ENCODE results near the gene RNF214. TPM values are rescaled to one million over a fixed set of nuclear protein-coding genes. Genes with fewer than 3 reads are reported as not detected.
"Not testable (repeated sequence)": the region's sequence is repeated elsewhere in the genome, so short reads cannot be mapped to it uniquely, and the experiment has no call there.

RNF214 gene
- total RNA-seq, 1 experiment from 2014 or later: 1.7 TPM

DNA sequence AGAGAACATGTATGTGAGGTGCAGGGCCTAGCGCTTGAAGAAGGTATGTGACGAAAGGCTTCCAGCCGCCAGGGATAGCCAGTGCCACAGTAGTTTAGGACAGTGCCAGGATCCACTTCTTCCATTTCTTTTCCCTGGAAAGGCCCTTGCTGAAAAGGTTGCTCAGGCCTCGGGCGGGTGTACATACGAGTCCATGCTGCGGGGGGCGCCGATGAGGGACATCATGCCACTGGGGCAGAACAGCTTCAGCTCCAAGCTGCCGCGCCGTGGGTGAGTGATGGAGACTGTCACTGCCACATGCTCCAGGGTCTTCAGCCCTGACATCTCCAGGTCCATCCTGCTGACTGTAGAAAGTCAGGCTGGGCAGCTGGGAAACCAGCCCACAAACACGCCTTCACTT lies 23.8 kb upstream of the RNF214 start:
- in situ Hi-C loops (cut with HindIII; ENCODE audit: low pct_unique_long_range_greater_than_20kb, low sequenced_read_pairs): not testable (repeated sequence)

DNA sequence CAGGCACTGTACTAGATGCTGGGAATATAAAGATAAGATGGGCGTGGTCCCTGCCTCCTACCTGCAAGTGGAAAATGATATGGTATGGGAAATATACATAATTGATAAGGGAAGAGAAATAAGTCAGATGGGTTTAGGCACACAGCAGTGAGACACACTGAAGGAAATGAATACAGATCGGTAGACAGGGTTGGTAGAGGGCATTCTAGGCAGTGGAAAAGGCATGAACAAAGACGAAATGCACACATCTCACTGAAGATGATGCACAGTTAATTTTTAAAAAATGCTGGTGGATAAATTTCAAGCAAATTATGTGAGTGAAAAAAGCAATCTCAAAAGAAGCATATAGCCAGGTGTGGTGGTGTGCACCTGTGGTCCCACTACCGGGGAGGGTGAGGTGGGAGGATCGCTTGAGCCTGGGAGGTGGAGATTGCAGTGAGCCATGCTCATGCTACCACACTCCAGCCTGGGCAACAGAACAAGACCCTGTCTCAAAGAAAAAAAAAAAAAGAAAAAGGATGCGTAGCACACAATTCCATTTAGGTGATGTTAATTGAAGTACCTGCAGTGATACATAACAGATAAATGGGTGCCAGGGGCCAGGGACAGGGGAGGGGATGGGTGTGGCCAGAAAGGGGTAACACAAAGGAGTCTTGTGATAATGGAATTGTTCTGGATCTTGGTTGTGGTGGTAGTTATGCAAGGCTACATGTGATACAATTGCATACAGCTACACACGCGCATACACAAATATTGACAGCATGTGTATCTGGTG lies 22.9 kb upstream of the RNF214 start:
- DNase-seq (ENCODE audit: low read depth); in situ Hi-C loops (cut with HindIII; ENCODE audit: low pct_unique_long_range_greater_than_20kb, low sequenced_read_pairs): not testable (repeated sequence)

More for the DNA sequence above, 23.8 kb upstream of the RNF214 start:
- not testable (repeated sequence) for DNase-seq (ENCODE audit: low read depth)

DNA sequence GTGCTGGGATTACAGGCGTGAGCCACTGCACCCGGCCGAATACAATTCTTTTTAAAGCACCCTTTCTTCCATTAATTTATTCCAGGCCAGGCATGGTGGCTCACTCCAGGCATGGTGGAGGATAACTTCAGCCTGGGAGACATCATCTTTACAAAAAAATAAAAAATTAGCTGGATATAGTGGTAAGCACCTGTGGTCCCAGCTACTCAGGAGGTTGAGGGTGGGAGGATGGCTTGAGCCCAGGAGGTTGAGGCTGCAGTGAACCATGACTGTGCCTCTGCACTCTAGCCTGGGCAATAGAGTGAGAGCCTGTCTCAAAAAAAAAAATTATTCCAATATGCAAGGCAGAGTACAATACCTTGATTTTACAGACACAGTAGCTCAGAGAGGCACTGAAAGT lies 21.9 kb upstream of the RNF214 start:
- in situ Hi-C loops (cut with HindIII; ENCODE audit: low pct_unique_long_range_greater_than_20kb, low sequenced_read_pairs): no loop called here
- DNase-seq (ENCODE audit: low read depth): no peak

DNA sequence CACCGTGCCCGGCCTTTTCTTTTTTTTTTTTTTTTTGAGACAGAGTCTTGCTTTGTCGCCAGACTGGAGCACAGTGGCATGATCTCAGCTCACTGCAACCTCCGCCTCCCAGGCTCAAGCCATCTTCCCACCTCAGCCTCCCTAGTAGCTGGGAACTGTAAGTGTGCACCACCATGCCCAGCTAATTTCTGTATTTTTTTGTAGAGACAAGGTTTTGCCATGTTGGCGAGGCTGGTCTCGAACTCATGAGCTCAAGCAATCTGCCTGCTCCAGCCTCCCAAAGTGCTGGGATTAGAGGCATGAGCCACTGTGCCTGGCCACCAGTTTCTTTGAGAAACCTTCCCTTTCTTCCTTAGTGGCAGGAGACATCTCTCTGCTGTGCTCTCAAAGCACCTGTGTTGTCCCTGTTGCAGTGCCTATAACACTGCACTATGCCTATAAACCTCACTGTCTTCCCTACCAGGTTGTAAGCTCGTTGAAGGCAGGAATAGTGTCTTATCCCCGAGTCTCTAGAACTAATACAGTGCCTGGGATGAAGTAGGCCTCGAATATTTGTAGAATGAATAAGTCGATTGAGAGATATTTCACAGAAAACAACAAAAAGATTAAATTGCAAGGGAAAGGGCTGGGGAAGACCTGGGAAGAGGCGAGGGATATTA lies 19.6 kb upstream of the RNF214 start:
- in situ Hi-C loops (cut with HindIII; ENCODE audit: low pct_unique_long_range_greater_than_20kb, low sequenced_read_pairs): no loop called here
- DNase-seq (ENCODE audit: low read depth): no peak

DNA sequence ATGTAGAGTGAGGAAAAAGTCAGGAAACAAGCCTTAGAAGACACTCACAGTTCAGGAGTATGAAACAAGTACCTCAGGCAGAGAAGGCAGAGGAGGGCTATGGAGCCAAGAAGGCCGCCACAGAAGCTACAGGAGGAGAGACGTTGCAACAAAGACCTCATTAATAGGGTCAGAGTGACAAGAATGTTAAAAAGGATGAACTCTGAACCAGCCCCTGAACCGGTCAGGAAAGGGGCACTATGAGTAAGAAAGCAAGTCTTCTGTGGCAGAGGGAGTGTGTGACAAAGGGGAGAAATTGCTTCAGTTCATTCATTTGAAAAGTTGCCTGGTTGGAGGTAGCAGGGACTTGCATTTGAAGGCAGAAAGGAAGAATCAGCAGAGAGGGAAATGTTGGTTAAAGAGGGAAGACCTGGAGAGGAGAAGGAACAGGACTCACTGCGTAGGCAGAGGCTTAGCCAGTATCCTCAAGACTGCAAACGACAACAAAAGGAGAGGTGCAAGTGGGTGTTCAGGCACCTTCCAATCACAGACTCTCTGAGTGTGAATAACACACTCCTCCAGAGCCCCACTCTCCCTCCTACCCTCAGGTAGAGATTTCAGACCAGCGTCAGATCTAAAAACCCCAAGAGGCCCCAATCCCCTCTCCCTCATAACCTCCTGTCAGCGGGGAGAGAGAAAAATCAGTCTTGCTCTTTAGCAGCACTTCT lies 17.9 kb upstream of the RNF214 start:
- in situ Hi-C loops (cut with HindIII; ENCODE audit: low pct_unique_long_range_greater_than_20kb, low sequenced_read_pairs): no loop called here
- no peak for DNase-seq (ENCODE audit: low read depth)

DNA sequence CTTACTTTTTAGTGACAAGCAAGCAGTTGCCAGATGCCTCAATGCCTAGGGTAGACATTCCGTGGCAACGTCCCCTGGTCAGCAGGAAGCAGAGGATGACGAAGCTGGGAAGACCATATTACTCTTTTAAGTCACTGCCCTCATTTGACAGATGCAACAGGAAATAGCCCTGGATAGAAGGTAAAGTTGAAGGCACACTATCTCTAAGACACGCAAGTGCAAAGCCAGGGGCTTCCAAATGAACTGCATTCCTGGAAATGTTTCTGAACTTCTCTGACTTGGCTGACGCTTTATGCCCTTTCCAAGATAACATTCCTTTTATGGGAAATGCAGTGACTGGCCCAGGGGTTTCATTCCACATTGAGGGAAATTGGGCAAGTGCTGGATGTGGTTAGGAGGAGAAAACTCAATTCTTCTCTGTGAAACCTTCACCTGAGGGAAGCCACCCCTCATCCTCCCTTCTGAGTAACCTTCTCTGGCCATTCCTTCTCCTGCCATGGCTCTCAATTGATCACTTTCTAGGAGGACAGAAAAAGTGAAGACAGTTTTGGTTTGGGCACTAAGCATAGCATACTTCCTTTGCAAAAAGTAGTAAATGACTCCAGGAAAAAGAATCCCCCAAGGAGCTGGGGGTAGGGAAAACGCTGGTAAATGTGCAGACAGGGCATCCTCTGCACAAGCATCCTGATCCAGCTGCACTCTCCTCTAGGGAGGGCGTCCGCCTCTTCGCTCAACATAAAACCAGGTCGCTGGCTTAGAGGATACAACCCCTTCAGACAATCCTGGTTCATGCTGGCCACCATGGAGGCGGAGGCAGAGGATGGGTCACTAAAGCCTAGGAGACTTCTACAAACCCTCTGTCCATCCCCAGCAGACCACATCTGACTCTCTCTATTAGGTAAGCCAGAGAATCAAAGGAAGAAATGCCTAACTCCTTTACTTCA lies 15.1 kb upstream of the RNF214 start:
- DNase-seq (ENCODE audit: low read depth): no peak
- in situ Hi-C loops (cut with HindIII; ENCODE audit: low pct_unique_long_range_greater_than_20kb, low sequenced_read_pairs): no loop called here

DNA sequence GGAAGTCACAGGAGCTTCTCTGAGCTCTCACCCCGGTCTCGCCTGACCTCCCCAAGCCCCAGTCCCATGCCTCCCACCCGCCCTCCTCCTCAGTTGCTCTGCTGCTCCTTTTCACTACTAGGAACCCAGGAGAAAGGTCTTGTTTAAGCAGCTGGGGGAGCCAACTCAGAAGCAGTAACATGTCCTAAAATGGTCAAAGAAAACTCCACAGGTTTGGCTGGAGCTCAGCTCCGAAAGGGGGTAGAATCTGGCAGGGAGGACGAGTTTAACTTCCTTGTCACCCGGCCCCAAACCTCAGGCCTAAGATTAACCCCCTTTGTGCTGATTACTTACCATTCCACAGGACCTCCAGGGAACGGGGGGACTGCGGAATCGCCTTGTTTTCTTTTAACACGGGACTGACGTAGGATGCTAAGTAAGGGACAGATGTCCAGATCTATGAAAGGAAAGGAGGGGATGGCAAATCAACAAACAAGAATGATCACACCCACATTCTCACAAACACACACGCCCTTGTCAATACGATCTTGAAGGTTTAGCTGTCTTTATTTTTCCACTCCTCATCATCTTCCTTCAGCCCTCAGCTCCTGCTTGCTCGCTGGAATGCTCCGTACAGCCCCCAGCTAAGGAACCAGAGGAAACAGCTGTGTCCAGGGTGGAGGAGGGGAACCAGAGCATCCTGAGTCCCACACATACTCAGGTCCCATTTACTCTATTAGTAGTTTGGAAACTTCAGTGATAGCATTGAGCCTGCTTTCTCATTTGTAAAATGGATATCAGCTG lies 14.1 kb upstream of the RNF214 start:
- in situ Hi-C loops (cut with HindIII; ENCODE audit: low pct_unique_long_range_greater_than_20kb, low sequenced_read_pairs): no loop called here
- DNase-seq (ENCODE audit: low read depth): no peak

DNA sequence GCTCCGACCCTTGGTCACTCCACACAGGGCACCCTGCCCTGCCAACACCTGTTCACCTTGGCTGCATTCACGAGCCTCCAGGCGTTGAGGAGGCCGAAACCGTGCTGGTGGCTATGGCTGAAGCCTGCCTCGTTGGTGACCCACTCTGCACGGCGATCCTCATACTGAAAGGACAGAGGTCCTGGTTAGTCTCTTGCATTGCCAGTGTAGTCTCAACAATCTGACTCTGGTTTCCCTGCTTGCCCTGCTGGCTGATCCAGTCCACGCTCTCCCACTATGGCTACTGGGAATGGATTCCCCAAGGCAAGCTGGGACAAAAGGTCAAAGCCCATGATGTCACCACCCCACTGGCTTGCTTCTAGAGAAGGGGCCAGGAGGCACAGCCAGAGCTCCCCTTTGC lies 13.5 kb upstream of the RNF214 start:
- in situ Hi-C loops (cut with HindIII; ENCODE audit: low pct_unique_long_range_greater_than_20kb, low sequenced_read_pairs): no loop called here
- DNase-seq (ENCODE audit: low read depth): no peak

DNA sequence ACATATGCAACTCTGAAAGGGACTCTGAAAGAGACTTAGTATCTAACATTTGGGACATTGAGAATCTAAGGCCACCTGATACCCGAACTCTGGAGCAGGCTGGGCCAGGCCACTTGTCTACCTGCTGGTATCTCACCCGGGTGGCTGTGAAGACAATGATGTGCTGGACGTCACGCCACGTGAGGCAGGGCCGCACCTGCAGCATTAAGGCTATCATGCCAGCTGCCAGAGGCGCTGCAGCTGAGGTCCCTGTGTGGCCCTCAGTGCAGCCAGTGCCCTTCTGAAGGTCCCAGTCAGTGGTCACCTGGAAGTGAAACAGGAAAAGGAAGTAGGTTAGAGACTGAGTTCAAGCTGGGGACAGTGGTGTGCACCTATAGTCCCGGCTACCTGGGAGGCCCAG lies 13.0 kb upstream of the RNF214 start:
- DNase-seq (ENCODE audit: low read depth): no peak
- in situ Hi-C loops (cut with HindIII; ENCODE audit: low pct_unique_long_range_greater_than_20kb, low sequenced_read_pairs): no loop called here

DNA sequence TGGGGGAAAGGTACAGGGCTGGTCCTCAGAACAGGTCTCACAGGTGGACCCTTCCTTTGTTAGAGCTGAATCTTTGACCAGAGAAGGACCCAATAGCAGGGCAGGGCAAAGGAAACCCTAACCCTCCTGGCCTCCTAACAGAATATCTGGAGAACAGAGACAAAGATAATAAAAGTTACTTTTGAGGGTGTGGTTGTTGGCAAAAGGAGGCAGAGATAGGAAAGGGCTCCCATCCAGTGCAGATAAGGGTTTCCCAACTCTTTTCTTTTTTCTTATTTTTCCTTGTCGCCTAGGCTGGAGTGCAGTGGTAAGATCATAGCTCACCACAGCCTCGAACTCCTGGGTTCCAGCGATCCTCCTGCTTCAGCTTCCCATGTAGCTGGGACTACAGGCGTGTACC lies 12.5 kb upstream of the RNF214 start:
- in situ Hi-C loops (cut with HindIII; ENCODE audit: low pct_unique_long_range_greater_than_20kb, low sequenced_read_pairs): no loop called here
- no peak for DNase-seq (ENCODE audit: low read depth)

DNA sequence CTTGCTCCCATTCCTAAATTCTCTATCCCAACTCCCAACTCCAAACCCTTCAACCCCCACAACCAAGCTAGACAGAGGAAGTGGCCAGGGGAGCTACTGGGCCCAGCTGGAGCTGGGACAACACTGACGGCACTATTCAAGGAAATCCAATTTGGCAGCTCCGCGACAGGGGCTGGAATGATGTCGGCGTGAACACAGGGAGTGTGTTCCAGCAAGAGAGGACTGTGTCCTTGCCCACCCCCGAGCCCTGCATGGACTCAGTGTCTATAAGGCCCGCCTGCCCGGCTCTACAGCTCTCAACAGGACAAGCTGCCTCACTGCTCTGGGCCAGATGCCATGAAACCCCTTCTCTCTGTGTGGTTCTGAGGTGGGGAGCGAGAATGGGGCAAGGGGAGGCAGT lies 11.9 kb upstream of the RNF214 start:
- no peak for DNase-seq (ENCODE audit: low read depth)
- in situ Hi-C loops (cut with HindIII; ENCODE audit: low pct_unique_long_range_greater_than_20kb, low sequenced_read_pairs): no loop called here

DNA sequence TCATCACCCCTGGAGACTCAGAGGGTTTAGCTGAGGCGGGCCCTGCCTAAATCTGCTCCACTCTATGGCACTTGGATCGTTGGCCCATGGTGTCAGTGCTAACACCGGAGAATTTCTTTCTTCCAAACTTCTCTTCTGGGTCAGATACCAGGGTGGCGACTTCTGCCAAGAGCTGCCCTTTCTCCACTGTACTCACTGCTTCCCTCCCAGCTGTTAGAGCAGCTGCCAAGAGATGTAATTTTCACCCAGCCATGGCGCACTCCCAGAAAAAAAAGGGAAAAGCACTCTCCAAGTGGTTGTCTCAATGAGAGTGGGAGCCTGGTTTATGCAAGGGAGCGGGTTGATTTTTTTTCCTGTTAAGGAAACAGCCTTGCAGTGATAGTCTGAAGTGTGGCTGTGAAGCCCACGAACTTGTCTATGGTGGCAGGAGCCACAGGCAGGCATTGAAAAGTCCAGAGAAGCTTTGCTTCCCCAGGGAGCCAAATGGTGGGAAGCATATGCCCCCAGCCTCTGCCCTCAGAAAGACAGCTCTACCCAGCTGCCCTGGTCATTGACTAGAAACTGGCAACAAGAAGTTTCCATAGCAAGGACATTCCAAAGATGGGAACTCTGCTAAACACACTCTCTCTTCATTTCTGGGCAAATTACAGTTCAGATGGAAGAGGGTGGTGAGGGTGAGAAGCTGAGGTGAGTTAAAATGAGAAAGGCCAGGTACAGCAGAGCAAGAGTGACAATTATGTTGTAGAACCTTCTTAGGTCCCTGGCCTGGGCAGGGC lies 11.3 kb upstream of the RNF214 start:
- in situ Hi-C loops (cut with HindIII; ENCODE audit: low pct_unique_long_range_greater_than_20kb, low sequenced_read_pairs): no loop called here
- no peak for DNase-seq (ENCODE audit: low read depth)

DNA sequence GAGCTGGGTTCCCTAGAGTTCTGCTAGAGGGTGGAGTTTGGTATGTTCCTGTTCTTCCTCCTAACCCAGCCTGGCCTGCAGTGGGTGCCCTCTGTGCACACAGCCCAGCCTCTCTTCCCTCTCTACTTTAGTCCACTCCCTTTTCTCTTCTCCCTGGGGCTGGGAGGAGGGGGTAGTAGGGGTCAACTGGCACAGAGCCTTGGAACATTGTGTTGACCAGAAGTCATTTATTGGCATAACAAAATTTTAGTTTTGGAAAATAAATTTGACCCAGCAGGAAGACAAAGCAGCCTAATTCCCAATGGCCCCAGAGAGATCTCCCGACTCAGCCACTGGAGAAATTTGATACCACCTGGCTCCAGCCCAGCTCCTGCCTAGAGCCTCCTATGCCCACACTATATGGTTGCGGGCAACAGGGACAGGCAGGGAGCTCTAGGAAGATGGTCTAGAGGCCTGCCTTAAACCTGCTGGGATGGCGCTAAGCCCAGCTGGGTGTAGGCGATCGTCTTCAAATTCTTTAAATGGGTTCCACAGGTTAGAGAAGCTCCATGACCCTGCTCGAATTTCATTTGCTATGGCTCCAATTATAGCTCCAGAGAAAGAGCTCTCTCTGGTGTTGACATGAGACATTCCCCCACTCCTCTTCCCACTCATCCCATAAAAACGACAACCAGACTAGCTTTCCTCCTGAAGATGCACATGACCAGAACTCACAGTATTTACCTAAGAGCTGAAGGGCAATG lies 10.5 kb upstream of the RNF214 start:
- DNase-seq (ENCODE audit: low read depth): no peak
- in situ Hi-C loops (cut with HindIII; ENCODE audit: low pct_unique_long_range_greater_than_20kb, low sequenced_read_pairs): no loop called here

DNA sequence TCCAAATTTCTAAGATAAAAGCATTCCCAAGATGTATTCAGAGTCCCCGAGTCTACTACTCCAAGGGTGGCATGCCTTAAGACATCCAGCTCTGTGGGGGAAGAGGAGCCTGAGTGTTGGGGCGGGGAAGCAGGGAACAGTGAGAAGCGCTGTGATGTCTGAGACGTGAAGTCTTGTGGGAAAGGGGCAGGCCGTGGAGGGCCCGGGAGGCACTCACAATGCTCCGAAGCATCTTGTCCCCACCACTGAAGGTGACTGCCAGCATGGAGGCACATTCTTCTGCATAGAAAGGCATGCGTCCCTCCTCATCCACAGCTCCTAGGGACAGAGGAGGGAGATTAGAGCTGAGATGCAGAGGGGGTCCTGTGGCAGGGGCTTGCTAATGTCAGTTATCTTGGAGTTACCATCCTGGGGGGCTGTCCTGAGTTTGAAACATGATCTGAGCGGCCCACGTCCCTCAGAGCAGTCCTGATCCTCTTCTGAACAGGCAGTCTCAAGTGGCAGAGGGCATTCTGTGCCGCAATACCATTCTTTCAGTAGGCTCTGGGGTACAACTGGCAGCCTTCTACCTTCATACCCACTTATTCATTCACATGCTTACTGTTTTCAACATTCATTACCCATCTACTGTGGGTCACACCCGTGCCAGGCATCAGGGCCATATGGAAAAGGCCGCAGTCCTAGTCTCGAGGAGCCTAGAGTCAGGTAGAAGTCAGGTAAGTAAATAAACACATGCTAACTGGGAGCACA lies 9.3 kb upstream of the RNF214 start:
- in situ Hi-C loops (cut with HindIII; ENCODE audit: low pct_unique_long_range_greater_than_20kb, low sequenced_read_pairs): no loop called here
- DNase-seq (ENCODE audit: low read depth): no peak

DNA sequence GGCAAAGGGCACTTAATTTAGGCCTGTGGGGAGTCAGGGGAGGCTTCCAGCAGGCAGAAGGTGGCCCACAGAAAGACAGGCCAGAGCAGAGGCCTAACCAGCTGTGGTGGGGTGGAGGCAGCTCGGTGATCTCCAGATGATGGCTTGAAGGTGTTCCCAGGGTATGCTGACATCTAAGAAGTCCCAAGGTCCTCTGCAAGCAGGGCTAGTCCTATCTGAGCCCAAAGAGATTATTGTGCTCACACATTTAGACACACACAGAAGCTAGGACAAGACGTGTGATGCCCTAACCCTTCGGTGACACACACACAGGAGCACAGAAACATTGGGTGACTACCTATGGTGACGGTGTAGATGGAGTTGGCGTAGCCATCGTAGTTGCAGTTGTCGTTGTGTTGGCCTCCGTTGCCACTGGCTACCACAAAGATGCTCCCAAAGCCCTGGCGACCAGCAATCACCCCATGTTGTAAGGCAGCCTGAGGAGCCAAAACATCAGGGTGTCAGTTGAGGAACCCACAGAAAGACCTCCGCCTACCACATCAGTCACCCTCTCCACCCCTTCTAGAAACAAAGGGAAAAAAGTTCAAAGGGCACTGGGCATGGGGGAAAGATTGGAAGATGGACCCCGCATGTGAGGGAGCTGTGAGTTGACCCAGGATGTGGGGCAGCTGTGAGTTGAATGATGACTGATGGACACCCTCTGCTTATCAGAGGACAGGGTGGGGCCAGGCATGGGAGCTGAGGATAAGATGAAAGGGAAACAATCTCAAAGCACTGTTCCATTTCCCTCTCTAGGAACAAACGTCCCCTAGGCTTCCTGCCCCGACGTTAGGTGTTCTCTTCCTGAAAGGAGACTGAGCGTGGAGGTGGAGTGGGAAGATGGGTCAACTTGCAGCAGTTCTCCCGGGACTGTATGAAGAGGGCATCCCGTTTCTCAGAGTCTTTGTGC lies 8.5 kb upstream of the RNF214 start:
- no peak for DNase-seq (ENCODE audit: low read depth)
- in situ Hi-C loops (cut with HindIII; ENCODE audit: low pct_unique_long_range_greater_than_20kb, low sequenced_read_pairs): no loop called here
